NCI-H774 (cell line): ENCODE measurements around the gene CEP85.
A peak's percentile ranks its signal among the peaks of the same experiment; 100 is the strongest.
"Not testable (repeated sequence)": the region's sequence is repeated elsewhere in the genome, so short reads cannot be mapped to it uniquely, and the experiment has no call there.

ENCODE experiments used
- DNase-seq: peaks from one replicate; lab custom pipeline; 2025; lab: John Stamatoyannopoulos, UW

The CEP85 gene

DNA sequence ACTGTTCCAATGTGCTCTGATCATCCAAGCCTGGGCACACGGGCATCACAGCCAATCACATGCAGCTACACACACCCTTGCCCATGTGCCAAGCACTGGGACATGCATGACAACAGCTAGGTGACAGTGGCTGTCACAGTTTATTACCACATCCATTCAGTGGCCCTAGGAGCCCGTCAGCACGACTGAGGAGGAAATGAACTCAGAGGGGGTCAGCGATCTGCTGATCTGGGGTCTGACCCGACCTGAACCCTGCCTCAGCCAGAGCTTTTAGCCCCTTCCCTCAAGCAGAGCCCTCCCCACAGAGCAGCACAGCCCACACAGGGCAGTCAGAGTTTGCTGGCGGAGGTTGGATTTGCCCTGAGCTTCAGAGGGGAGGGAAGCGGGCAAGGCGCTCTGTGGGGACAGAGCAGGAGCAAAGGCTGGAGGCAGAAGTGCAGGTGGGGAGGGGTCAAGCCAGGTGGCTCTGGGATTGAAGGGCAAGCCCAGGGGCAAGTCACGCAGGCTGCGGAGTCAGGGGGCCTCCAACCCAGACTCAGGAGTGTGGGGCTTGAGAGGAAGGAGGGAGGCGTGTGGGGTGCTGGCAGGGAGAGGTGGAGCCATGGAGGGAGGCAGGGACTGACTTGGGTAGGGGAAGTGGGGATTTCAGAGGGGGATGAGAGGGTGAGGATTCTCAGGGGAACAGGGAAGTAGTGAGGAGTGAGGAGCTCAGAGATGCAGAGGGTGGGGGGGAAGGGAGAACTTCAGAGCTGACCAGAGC, 56.3 kb downstream of the CEP85 start:
- no peak for DNase-seq

DNA sequence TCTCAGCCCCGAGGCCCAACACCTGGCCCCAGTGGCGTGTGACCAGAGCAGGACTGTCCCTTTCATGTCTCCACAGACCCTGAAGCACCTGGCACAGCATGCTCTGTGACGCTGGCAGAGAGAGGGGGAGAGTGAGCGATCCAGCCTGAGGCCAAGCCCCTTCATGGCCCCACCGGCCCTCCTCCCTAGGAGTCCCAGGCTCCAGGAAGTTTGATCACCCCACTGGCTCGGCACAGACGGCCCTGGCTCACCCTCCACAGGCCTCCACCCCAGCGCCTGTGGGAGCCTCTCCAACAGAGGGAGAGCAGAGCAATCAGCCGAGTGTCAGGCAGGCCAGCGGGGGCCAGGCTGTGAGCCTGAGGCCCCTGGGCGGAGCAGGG, 56.9 kb downstream of the CEP85 start:
- DNase-seq = no peak

DNA sequence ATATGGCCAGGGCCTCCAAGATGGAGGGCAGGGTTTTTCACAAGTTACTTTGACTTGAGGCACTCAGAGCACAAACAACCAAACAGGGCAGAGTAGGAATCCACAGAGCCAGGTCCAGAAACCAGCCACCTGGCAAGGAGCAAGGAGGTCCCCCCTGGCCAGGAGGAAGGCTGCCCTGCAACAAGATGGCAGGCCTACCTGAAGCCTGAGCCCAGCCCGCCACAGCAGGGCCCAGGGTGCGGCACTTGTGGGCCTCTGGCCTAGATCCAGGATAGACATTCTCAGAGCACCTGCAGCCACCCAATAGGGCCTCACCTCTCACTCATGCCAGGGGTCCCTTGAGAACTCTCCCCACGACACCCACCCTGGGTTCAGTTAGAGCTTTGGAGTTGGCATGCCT, 57.4 kb downstream of the CEP85 start:
- no peak for DNase-seq

DNA sequence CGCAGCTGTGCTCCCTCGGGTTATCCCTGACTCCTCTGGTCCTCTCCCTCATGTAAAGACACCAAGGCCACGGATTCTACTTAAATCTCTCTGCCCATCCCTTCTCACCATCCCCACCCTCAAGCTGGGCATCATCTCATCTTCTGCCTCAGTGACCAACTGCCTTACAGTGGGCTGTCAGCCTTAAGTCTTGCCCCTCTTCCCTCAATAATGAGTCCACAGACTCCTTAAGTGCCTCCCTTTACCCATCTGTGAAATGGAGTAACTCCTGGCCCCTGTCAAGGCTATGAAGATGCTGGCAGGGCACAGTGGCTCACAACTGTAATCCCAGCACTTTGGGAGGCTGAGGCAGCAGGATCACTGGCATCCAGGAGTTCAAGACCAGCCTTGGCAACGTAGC, 57.9 kb downstream of the CEP85 start:
- DNase-seq = no peak

DNA sequence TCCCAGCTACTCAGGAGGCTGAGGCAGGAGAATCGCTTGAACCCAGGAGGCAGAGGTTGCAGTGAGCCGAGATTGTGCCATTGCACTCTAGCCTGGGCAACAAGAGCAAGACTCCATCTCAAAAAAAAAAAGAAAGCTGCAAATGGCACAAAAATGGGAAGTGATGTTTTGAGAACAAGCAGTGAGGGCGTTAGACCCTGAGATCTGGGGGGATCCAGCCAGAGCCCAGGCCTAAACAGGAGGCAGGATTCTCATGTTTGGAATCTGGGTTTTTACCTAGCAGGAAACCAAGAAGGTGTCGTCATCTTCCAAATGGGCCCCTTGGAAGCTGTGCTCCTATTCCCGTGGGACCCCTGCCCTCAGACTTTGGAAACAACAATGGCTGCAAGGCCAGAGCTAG, 58.7 kb downstream of the CEP85 start:
- DNase-seq = not testable (repeated sequence)

DNA sequence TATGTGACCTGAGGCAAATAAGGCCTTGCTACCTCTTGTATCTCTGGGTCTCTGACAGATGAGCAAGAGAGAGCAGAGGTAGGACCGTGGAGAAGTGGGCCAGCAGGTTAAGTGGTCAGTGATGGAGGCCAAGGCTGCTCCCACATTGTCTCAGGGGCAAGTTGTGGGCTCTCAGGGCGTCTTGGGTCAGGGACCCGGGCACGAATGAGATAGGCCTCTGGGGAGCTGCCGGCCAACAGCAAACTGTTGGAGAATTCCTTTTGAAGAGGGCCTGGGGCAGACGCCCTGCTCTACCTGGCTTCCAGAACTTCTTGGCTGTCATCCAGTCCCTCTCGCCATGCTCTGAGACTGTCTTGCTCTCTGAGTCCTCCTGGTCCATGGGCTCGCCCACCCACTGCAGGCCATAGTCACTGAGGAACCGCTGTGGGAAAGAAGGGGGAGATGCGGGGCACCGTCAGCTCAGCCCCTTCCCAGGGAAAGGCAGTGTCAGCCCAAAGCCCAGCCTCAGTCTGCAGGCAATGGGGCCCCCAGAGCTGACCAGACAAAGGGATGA, 60.0 kb downstream of the CEP85 start:
- DNase-seq = no peak

DNA sequence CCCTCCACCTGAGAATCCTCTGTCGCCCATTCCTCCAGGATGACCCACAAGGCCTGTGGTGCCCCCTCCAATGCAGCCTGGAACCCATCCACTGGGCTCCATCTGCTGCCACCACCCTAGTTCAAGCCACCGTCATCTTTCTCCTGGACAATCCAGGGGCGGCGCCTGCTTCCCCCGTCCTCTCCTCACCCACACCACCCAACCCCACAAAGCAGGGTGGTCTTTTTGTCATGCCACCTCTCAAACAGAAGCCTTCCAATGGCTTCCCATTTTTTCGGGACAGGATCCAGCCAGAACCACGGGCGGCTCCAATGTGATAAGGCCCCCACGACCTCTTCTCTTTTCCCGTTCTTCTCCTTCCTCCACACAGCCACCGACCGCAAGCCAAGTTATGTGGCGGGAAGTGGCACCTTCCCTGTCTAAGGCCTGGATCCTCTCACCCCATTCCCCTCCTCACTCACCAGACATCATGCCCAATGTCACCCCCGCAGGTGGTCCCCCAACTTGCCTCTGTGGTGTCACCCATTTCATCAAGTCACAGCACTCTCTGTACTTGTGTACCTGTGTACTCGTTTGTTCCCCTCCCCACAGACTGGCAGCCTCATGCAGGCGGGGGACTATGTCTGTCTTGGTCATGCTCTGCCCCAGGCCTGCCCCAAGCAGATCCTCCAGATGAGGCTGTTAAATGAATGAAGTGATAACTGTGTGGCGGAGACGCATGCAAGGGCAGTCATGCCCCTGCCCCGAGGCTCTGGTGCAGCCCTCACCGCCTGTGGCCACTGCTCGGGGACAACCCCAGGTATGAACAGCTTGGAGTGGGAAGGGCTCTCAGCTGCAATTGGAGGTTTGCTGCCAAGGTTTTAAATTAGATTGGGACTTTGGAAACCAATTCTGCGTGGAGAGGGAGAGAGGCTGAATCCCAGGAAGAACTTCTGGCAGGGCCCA, 61.5 kb downstream of the CEP85 start:
- DNase-seq = no peak

DNA sequence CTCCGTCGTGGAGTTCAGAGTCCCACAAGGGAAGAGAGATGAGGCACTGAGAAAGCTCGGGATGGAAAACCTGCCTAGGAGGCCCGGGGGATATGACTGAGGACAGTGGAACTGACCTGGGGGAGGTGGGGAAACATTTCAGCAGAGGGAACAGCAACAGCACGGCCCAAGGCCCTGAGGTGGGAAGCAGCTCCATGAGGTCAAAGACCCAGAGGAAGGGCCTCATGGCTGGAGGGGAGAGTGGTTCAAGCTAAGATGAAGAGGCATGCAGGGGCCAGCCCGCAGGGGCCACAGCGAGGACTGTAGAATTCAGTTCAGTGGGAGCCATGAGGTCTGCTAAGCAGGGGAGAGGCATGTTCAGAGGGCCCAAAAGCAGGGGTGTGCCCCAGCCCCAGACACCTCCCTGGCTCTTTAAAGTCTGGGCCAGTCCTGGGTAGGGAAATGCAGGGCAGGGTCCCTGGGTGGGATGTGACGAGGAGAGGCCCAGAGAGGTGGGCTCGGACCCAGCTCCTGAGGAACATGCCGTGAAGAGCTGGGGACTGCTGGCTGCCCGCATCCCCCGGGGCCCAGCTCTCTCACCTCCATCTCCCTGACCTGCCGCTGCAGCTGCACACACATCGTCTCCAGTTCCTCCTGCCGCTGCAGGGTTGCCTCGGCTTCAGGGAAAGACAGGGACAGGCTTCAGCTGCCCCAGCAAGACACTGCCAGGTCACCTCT, 62.5 kb downstream of the CEP85 start:
- no peak for DNase-seq

DNA sequence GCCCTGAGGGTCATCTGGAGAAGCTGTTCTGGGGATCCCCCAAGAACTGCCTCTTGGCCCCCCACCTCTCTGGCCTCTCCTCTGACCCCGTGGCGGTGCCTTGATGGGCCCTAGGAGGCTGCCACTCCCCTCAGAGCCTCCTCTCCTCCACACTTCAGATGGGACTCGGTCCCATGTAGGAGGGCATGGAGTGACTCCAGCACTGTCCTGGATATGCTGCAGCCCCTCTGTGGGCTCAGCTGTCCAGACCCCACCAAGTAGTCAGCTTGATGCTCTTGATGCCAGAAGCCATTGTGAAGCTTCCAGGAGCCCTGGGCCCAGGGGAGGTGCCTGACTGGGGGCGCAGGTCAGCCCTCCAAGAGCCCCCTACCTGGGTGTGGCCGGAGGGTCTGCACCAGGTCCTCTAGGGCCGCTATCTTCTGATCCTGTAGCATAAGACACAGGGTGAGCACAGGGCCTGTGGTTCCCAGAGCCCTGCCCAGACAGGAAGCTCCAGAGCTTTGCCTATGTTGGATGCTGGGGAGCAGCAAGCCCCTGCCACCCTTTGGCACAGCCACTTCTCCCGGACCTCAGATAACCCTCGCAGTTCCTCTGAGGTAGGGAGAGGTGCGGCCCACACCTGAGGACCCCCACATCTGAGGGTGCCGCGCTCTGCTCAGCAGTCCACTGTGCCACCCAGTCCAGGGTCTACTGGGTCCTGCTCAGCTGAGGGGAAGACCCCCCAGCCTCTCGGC, 63.2 kb downstream of the CEP85 start:
- DNase-seq = no peak

DNA sequence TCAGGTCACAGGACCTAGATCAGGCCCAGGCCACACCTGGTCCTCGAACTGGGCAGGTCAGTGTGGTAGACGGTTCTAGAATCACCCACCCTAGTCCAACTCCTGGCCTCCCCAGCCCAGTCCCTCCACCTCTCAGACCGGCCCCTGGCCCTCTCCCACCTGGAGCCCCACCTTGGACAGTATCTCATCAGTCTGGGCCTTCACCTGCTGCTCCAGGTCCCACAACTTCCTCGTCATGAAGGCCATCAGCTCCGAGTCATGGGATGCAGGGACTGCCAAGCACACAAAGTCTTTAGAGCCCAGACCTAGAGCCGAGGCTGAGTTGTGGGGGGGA, 63.8 kb downstream of the CEP85 start:
- DNase-seq = no peak

DNA sequence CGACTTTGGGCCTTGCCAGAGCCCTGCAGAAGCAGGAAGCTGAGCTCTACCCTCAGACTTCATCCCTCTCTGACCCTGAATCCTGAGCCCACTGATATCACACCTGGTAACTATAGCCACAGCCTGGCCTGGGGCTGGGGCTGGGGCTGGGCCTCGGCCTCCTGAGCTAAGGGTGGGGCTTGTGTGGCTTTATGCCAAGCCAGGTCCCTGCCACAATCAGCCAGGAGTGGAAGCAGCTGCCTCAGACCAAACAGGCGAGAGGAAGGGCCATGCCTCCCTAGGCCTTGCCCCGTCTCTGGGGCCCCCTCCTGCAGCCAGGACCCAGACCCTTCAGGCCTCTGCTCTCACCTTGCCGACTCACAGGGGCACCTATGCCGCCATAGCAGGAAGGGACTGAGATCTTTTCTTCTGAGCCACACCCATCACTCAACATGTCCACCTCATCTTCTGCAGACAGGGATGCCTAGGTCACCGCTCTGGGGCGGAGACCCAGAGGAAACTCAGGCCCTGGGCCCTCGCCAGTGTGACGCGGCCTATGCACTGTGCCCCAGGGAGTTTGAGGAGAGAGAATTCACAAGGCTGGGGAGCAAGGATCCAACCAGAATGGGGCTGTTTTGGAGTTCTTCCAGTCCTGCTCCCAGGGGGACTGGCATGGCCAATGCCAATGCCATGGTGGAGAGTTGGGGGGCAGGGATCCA, 66.7 kb downstream of the CEP85 start:
- DNase-seq = no peak

DNA sequence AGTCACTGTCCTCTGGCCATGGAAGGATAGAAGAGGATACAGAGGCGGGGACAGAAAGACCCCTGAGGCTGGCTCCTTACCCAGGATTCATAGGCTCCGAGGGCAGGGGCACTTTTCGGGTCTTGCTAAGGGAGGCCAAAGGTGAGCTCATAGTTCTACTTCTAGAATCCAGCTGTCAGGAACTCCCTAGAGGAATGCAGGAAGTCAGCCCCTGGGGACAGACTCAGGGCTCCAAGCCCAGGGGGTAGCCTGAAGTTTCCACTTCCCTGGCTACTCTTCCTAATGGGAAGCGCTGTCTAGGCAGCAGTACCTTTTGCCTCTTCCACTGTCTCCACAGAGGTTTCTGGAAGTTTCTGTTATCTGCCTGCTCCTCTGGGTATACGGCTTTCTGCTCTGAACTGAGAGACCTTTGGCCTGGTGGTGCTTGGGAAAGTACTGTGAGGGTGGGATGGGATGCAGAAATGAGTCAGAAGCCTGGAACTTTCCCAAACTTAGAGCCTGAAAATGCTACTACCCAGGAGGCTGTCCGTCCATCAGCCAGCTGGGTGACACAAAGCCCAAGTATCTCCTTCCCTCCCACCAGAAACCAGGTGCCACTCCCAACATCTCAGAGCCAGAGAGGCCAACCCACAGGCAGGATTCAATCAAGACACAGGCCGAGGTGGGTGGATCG, 68.9 kb downstream of the CEP85 start:
- no peak for DNase-seq

DNA sequence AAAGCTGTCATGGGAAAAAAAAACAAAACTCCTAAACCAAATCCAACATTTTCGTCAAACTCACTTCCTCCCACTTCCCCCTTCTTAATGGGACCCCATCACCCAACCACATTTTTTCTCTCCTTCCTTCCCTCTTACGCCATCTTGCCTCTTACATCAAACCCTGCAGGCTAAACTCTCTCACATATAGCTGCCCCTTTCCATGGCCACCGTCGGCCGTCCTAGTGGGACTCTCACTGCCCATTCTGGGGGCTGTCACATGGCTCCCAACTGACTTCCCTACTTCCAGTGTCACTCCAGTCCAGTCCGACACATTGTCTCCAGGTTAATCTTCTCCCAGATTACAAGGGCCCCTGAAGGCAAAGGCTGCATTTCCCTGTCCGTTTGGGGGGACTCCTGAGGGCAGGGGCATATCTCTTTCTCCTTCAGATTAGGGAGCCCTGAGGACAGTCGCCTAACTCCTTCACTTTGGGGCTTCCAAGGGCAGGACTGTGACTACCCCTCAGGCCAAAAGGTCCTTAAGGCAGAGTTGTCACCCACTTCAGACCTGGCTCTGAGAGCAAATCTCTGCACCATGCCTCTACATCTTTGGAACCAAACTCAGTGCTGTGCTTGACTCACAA, 71.8 kb downstream of the CEP85 start:
- DNase-seq = no peak

DNA sequence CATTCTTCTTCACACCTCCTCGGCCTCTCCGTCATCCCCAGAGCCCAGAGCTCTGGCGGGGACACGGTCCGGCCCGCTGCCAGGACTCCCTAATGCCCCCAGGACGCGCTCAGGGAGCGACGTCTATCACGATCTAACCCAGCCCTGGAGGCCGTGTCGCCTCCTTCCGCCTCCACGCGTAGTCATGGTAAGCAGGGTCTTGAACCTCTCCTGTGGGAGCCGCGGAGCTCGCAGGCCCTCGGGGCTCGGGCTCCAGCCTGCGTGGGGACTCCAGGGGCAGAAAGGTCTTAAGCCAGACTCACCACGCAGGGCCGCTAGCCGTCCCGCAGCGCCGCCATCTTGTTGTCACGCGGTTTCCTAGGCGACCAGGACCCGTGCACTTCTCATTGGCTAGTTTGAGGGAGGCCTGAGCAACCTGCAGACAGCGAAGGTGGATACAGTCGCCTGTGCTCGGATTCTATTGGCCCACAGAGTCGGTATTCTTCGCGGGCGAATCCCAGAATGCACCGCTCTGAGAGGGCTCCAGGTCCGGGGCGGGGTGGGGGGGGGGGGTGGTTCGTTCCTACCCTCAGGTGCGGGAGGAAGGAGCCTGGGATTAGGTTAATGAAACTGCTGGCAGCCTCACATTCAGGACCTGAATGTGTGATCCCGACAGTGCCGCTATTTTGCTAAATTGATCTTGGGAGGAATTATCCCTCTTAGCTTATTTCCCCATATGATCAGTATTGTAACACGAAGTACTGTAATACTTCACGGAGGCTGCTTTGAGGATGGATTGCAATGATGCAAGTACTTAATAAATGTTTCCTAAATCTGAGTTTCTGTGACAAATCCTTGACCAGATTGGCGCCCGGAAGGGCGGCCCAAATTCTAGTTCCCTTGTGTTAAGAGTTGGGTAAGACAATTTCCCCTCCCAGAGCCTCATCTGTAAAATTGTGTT, 72.6 kb downstream of the CEP85 start, which contains the start of gene UBXN11:
UBXN11 (minus strand) TSS at position 347 of the 940 bp plus-strand sequence. CDS start 3,753 bp downstream, outside the sequence.
- peak; percentile 84 for DNase-seq

DNA sequence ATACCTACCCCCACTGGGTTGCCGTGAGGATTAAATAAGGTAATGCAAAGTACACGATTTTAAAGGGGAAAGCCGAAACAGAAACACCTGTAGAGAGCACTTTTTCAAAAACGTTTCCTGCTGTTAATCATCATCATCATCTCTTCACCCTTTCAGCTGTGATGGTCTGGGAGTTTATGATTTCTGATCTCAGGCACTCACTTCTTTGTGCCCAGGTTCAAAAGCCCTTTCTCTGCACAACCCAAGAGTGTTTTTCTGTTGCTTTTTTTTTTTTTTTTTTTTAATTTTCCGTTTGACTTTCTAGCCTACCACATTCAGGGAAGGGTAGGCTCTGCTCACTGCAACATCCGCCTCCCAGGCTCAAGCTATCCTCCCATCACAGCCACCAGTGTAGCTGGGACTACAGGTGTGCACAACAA, 73.4 kb downstream of the CEP85 start:
- DNase-seq = no peak

DNA sequence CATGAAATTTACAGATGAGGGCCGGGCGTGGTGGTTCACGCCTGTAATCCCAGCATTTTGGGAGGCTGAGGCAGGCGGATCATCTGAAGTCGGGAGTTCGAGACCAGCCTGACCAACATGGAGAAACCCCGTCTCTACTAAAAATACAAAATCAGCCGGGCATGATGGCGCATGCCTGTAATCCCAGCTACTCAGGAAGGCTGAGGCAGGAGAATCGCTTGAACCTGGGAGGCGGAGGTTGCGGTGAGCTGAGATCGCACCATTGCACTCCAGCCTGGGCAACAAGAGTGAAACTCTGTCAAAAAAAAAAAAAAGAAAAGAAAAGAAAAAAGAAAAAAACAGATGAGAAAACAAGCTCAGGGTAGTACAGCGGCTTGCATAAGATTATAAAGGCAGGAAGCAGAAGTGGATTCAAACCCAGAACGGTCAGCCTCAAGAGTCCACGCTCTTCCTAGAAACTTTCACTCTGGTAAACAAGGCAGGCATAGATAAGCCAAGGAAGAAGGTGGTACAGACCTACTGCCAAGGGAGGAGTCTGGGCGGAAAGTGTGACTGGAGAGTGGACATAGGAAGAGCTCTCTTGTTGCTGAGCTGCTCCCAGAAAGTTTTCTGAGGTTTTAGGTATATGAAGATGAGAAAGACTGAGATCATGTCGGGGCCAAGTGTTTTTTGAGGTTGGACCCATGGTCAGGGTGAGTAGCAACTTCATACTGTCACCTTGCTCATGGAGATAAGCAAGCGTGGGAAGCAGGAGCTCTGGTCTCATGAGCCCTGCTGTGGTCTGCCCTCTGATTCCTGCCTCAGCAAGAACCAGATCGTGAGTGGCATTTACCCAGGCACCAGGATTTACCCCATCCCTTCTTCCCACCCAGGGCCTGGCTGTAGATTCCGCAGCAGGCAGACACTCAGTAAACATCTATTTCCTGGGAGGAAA, 74.2 kb downstream of the CEP85 start:
- not testable (repeated sequence) for DNase-seq

DNA sequence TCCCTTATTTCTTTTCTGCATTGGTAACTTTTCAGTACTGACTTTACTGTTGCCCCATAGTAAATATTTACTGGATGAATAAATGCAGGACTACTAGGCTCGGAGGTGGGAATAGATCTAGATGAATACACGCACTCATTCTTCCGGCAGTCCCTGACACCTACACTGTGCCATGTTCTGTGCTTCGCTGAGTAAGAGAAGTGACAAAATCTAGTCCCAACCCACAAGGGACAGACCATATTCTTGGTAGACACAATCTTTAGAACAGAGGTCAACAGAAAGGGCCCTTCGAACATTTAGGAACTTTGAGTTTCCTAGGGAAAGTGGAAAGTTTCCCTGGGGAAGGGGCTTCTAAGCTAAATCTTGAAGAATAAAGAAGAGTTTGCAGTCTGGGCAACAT, 80.5 kb downstream of the CEP85 start:
- no peak for DNase-seq
